HepG2 (cell line): ENCODE data around the gene RHOBTB3. TPM values are rescaled to one million over a fixed set of nuclear protein-coding genes. Genes with fewer than 3 reads are reported as not detected.

ENCODE experiments used
- ATAC-seq: fragments of 200-7000 bp; cut with Tn5 transposase; 3 replicates; pipeline ENCODE4 v1.9.1; 2020; ENCODE audit warnings: mild to moderate bottlenecking, moderate library complexity
- BruUV-seq: library from RNA; stranded (reverse); fragments of 400-500 nt; replicated peaks from 2 replicates; lab custom pipeline; 2021; lab: Mats Ljungman, UMichigan
- CTCF ChIA-PET: fragments of 300-600 bp; formaldehyde crosslinking; extraction: SDS; loops from one replicate; lab custom pipeline; 2021; ENCODE audit warnings: low total read pairs, inconsistent platforms, low intra/inter-chr PET ratio; lab: Yijun Ruan, JAX
- POLR2A ChIA-PET: fragments of 350-600 bp; sonication (Branson Sonifier 250); formaldehyde crosslinking; loops from one replicate; lab custom pipeline; 2020; ENCODE audit warnings: antibody characterized with exemption, inconsistent platforms; lab: Yijun Ruan, JAX
- DNase-seq: peaks from one replicate; pipeline ENCODE4 v3.0.0-alpha.2; 2015; ENCODE audit warnings: low spot score
- FAIRE-seq: peaks from 3 replicates; lab custom pipeline; 2011; peaks lifted over from hg19 to GRCh38; lab: Jason Lieb, UNC
- H2AFZ ChIP-seq: one replicate; pipeline ENCODE4 v1.6.1; 2011; ENCODE audit warnings: low read length, inconsistent platforms
- H3K27ac ChIP-seq: fragments of 300-600 bp; 3 replicates; pipeline ENCODE4 v1.8.0; 2011; ENCODE audit warnings: mixed run types, mild to moderate bottlenecking, mixed read lengths, low read length, inconsistent platforms; ENCODE audit not compliant: insufficient read depth; ENCODE audit errors: extremely low read length
- H3K27me3 ChIP-seq, 2 experiments: fragments of 200-600 bp in 1 of 2; 2 replicates in 1 of 2; 3 replicates in 1 of 2; pipeline versions ENCODE4 v1.6.0 to v1.8.0; 2011; ENCODE audit warnings: low read length in 2 of 2, mild to moderate bottlenecking in 2 of 2, moderate library complexity in 2 of 2, inconsistent platforms in 1 of 2; ENCODE audit not compliant: insufficient read depth in 2 of 2, control insufficient read depth in 1 of 2
- H3K36me3 ChIP-seq, 2 experiments: fragments of 200-600 bp in 1 of 2; replicated peaks in 1 of 2; 2 replicates in 1 of 2; 3 replicates in 1 of 2; pipeline versions ENCODE4 v1.5.1 to v1.8.0; 2011; ENCODE audit warnings: low read length in 2 of 2, inconsistent platforms in 1 of 2; ENCODE audit not compliant: insufficient read depth in 2 of 2, control insufficient read depth in 1 of 2
- H3K4me1 ChIP-seq: 2 replicates; pipeline ENCODE4 v1.5.1; 2012; ENCODE audit warnings: low read length, inconsistent platforms; ENCODE audit not compliant: insufficient read depth
- H3K4me2 ChIP-seq: 2 replicates; pipeline ENCODE4 v1.6.0; 2011; ENCODE audit warnings: low read depth, low read length, inconsistent platforms
- H3K4me3 ChIP-seq, 3 experiments: fragments of 200-600 bp in 1 of 3; sonication (generic), shearing (Covaris generic) in 1 of 3; replicated peaks in 1 of 3; 2 replicates each; pipeline ENCODE4 v1.5.1; 2011 to 2016; ENCODE audit warnings: low read length in 3 of 3, inconsistent platforms in 2 of 3, low read depth in 2 of 3, mild to moderate bottlenecking in 2 of 3, control low read depth in 1 of 3, mixed read lengths in 1 of 3; ENCODE audit not compliant: insufficient read depth in 1 of 3
- H3K79me2 ChIP-seq: one replicate; pipeline ENCODE4 v1.6.1; 2011; ENCODE audit warnings: low read length, inconsistent platforms; ENCODE audit not compliant: insufficient read depth
- H3K9ac ChIP-seq: 2 replicates; pipeline ENCODE4 v1.6.0; 2011; ENCODE audit warnings: mild to moderate bottlenecking, low read depth, low read length, inconsistent platforms; ENCODE audit not compliant: insufficient read depth
- H3K9me3 ChIP-seq: 2 replicates; pipeline ENCODE4 v1.5.1; 2012; ENCODE audit warnings: mild to moderate bottlenecking, low read length
- H4K20me1 ChIP-seq: 2 replicates; pipeline ENCODE4 v1.6.0; 2011; ENCODE audit warnings: inconsistent platforms, mild to moderate bottlenecking, low read length, moderate library complexity; ENCODE audit not compliant: insufficient read depth
- CHD4 ChIP-seq: fragments of 200-600 bp; sonication (generic); IDR thresholded peaks from 2 replicates; pipeline ENCODE4 v1.7.0; 2017; ENCODE audit warnings: mild to moderate bottlenecking, low read length, borderline replicate concordance
- HIVEP1 ChIP-seq: sonication (generic); formaldehyde crosslinking; IDR thresholded peaks from 2 replicates; pipeline ENCODE4 v1.4.0; 2020; ENCODE audit warnings: mild to moderate bottlenecking, missing genetic modification reagents
- NFKBIZ ChIP-seq: IDR thresholded peaks from 2 replicates; pipeline ENCODE4 v1.6.1; 2018; ENCODE audit warnings: missing genetic modification reagents, missing compliant biosample characterization
- SAP130 ChIP-seq: IDR thresholded peaks from 2 replicates; pipeline ENCODE4 v1.6.1; 2016; ENCODE audit warnings: low read depth
- TEAD3 ChIP-seq: optimal IDR thresholded peaks from 2 replicates; pipeline ENCODE3; 2016; ENCODE audit warnings: borderline replicate concordance
- ZNF160 ChIP-seq: sonication (generic); formaldehyde crosslinking; IDR thresholded peaks from 2 replicates; pipeline ENCODE4 v1.8.0; 2022; ENCODE audit warnings: mild to moderate bottlenecking, inconsistent platforms, missing genetic modification reagents
- ZNF24 ChIP-seq: fragments of 450-650 bp; IDR thresholded peaks from 2 replicates; pipeline ENCODE4 v1.6.1; 2017; ENCODE audit warnings: antibody characterized with exemption, mild to moderate bottlenecking
- ZNF33B ChIP-seq: sonication (generic); formaldehyde crosslinking; IDR thresholded peaks from 2 replicates; pipeline ENCODE4 v1.5.1; 2020; ENCODE audit warnings: mild to moderate bottlenecking, missing genetic modification reagents
- ZNF382 ChIP-seq: sonication (generic); formaldehyde crosslinking; IDR thresholded peaks from 2 replicates; pipeline ENCODE4 v1.5.0; 2020; ENCODE audit warnings: missing genetic modification reagents, mild to moderate bottlenecking, borderline replicate concordance
- ZNF589 ChIP-seq: sonication (generic); formaldehyde crosslinking; conservative IDR thresholded peaks from 2 replicates; pipeline ENCODE4 v1.8.0; 2022; ENCODE audit warnings: mild to moderate bottlenecking, moderate library complexity, missing genetic modification reagents
- ZNF7 ChIP-seq: IDR thresholded peaks from 2 replicates; pipeline ENCODE4 v1.6.1; 2016; ENCODE audit warnings: missing biosample characterization, missing genetic modification reagents
- WGBS: methylation state at CpG from one replicate; pipeline ENCODE4 v1.1.6; 2017; ENCODE audit warnings: low lambda C conversion rate; 5-methylcytosine and 5-hydroxymethylcytosine counted together
- in situ Hi-C: cut with HindIII; loops from 2 replicates; pipeline ENCODE4 v1.10.0; 2017; ENCODE audit warnings: low pct_unique_long_range_greater_than_20kb; ENCODE audit not compliant: extremely low pct_ligation_motif_present
- intact Hi-C: fragments of 100-400 bp; cut with micrococcal nuclease; formaldehyde crosslinking; loops from one replicate; pipeline ENCODE4 v1.10.0; 2022; ENCODE audit not compliant: unreplicated experiment
- polyA plus RNA-seq, 8 experiments: library from polyadenylated mRNA; depleted of rRNA in 3 of 8; stranded (reverse) in 7 of 8; unstranded in 1 of 8; fragments of >200 nt; fragmentation: Illumina TruSeq in 4 of 8; extraction: Trizol in 4 of 8; gene quantifications; 2 replicates each; pipeline versions ENCODE4 v1.2.1 to v1.2.3, GENCODE V29; 2011 to 2016; ENCODE audit warnings: low read depth in 4 of 8, missing spikeins in 1 of 8, mixed read lengths in 1 of 8; ENCODE audit not compliant: insufficient read depth in 1 of 8
- total RNA-seq, 5 experiments: library from RNA; depleted of rRNA; stranded (reverse); fragments of >200 nt; fragmentation: Illumina TruSeq; extraction: Trizol; gene quantifications; 2 replicates each; pipeline ENCODE4 v1.2.3, GENCODE V29; 2016; ENCODE audit warnings: low read depth in 1 of 5
- TF ChIP-seq, protein P1 (sequence below): IDR thresholded peaks from 2 replicates; pipeline ENCODE4 v1.6.1; 2012; ENCODE audit warnings: inconsistent platforms
- TF ChIP-seq, protein P2 (sequence below): sonication (generic); formaldehyde crosslinking; IDR thresholded peaks from 2 replicates; pipeline ENCODE4 v1.4.0; 2020; ENCODE audit warnings: missing genetic modification reagents
- TF ChIP-seq, protein P3 (sequence below): sonication (generic); formaldehyde crosslinking; IDR thresholded peaks from 2 replicates; pipeline ENCODE4 v1.5.1; 2020; ENCODE audit warnings: missing genetic modification reagents, mild to moderate bottlenecking, borderline replicate concordance

The RHOBTB3 gene
- total and polyA plus RNA-seq, 2 of the 13 experiments (the other 11 are each of a cell fraction or from before 2014, with no cell fraction given): 31.6 to 35.4 TPM

DNA sequence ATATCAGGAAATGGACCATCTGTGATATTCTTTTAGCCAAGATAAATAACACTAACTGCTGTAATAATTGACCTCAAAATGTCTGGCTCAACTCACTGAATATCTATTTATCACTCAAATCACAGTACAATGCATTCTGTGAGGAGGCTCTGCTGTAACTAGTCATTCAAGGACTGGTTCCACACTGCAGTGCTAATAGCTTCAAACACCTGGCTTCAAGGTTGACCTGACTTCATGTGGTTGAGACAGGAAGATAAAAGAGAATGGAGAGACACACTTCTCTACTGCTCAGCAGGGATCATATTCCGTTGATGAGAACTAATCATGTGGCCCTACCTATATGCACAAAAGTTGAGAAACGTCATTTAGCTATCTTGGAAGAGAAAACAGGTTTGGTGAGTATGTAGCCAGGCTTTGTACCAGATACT, 3.4 kb upstream of the RHOBTB3 start:
- H3K9me3 ChIP-seq: no peaks in the 10 kb centered on the region
- 53% methylated on average over 2 of the region's 2 CpGs for WGBS
- H2AFZ ChIP-seq: no peak overlapping the region
- CTCF ChIA-PET: no interaction called here
- ATAC-seq (no peak), FAIRE-seq (no peak), DNase-seq (peak; percentile 18)
- H3K27me3 ChIP-seq: no peaks in the 10 kb centered on the region; a peak in 1 of 5 replicates
- no peak overlapping the region for H3K4me2 ChIP-seq
- no peak overlapping the region for H3K9ac ChIP-seq
- H3K36me3 ChIP-seq: no peaks in the 10 kb centered on the region
- intact Hi-C loops: no loop called here
- H3K79me2 ChIP-seq: peaks cover 3% of the 10 kb centered on the region
- BruUV-seq: no TSS peak
- POLR2A ChIA-PET: interaction anchor here (0.9 kb wide), 1 partner anchor 81 kb away, joined by 5 read pairs; the partner anchor contains the start of gene RFESD
- no peak overlapping the region for H3K27ac ChIP-seq
- no peaks in the 10 kb centered on the region for H4K20me1 ChIP-seq
- TF ChIP-seq NFKBIZ (CRISPR knock-in tag) (no peak), SAP130 (0 out of 2 replicates have a peak, but pooled peaks have one; percentile 17)
- TF ChIP-seq, protein P1, sequence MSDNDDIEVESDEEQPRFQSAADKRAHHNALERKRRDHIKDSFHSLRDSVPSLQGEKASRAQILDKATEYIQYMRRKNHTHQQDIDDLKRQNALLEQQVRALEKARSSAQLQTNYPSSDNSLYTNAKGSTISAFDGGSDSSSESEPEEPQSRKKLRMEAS: no peak
- peaks cover 44% of the 10 kb centered on the region for H3K4me1 ChIP-seq
- H3K4me3 ChIP-seq: no peak overlapping the region
- in situ Hi-C loops: no loop called here

DNA sequence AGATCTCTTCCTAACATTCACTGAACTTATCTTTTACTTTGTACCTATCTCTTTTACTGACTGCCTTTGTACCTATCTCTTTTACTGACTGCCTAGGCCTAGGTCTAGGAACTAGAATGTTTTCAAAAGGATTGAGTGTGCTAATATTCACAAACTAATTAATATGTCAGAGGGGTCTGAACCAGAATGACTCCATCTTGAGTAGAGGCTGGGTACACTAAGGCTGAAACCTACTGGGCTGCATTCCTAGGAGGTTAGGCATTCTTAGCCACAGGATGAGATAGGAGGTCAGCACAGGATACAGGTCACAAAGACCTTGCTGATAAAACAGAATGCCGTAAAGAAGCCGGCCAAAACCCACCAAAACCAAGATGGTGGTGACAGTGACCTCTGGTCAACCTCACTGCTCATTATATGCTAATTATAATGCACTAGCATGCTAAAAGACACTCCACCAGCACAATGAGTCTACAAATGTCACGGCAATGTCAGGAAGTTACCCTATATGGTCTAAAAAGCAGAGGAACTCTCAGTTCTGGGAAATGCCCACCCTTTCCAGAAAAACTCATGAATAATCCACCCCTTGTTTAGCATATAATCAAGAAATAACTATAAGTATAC, 2.5 kb upstream of the RHOBTB3 start:
- ATAC-seq: no peak

More for the DNA sequence above, 2.5 kb upstream of the RHOBTB3 start:
- no peak for FAIRE-seq
- Histone ChIP-seq H3K36me3 (no peaks in the 10 kb centered on the region), H3K4me3 (no peak overlapping the region), H3K4me2 (no peak overlapping the region)
- no peak for DNase-seq
- TF ChIP-seq ZNF33B (CRISPR knock-in tag) (no peak), HIVEP1 (no peak), CHD4 (no peak), ZNF589 (CRISPR knock-in tag) (no peak), ZNF24 (no peak), ZNF382 (CRISPR knock-in tag) (no peak), ZNF7 (CRISPR knock-in tag) (peak; percentile 92), ZNF160 (CRISPR knock-in tag) (no peak), TEAD3 (CRISPR knock-in tag) (peak; percentile 20)
- TF ChIP-seq, protein P2, sequence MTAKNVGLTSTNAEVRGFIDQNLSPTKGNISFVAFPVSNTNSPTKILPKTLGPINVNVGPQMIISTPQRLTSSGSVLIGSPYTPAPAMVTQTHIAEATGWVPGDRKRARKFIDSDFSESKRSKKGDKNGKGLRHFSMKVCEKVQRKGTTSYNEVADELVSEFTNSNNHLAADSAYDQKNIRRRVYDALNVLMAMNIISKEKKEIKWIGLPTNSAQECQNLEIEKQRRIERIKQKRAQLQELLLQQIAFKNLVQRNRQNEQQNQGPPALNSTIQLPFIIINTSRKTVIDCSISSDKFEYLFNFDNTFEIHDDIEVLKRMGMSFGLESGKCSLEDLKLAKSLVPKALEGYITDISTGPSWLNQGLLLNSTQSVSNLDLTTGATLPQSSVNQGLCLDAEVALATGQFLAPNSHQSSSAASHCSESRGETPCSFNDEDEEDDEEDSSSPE (CRISPR knock-in tag): no peak
- TF ChIP-seq, protein P3, sequence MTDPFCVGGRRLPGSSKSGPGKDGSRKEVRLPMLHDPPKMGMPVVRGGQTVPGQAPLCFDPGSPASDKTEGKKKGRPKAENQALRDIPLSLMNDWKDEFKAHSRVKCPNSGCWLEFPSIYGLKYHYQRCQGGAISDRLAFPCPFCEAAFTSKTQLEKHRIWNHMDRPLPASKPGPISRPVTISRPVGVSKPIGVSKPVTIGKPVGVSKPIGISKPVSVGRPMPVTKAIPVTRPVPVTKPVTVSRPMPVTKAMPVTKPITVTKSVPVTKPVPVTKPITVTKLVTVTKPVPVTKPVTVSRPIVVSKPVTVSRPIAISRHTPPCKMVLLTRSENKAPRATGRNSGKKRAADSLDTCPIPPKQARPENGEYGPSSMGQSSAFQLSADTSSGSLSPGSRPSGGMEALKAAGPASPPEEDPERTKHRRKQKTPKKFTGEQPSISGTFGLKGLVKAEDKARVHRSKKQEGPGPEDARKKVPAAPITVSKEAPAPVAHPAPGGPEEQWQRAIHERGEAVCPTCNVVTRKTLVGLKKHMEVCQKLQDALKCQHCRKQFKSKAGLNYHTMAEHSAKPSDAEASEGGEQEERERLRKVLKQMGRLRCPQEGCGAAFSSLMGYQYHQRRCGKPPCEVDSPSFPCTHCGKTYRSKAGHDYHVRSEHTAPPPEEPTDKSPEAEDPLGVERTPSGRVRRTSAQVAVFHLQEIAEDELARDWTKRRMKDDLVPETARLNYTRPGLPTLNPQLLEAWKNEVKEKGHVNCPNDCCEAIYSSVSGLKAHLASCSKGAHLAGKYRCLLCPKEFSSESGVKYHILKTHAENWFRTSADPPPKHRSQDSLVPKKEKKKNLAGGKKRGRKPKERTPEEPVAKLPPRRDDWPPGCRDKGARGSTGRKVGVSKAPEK (CRISPR knock-in tag): no peak
- TF ChIP-seq, all 625 proteins: peak for 2
- peaks cover 3% of the 10 kb centered on the region for H3K79me2 ChIP-seq
- BruUV-seq: no TSS peak
- peaks cover 52% of the 10 kb centered on the region for H3K4me1 ChIP-seq
- H2AFZ ChIP-seq: no peak overlapping the region
- 34% methylated on average over 3 of the region's 3 CpGs for WGBS
- no peaks in the 10 kb centered on the region for H4K20me1 ChIP-seq
- ChIA-PET CTCF (no interaction called here), POLR2A (interaction anchor here (0.9 kb wide), 1 partner anchor 82 kb away, joined by 5 read pairs; the partner anchor contains the start of gene RFESD)
- no peaks in the 10 kb centered on the region for H3K9me3 ChIP-seq
- H3K9ac ChIP-seq: no peak overlapping the region
- H3K27me3 ChIP-seq: no peaks in the 10 kb centered on the region; a peak in 1 of 5 replicates
- no peak overlapping the region for H3K27ac ChIP-seq
- in situ Hi-C loops: no loop called here
- intact Hi-C loops: no loop called here
